Rectal smooth muscle tissue (tissue), 1 donor: ENCODE results near the gene KAT6B.
"Not testable (repeated sequence)": the region's sequence is repeated elsewhere in the genome, so short reads cannot be mapped to it uniquely, and the experiment has no call there.

Source experiments
- H3K27ac ChIP-seq: one replicate; pipeline ENCODE4 v1.7.0; 2013; ENCODE audit warnings: low read depth, low read length, inconsistent platforms
- H3K27me3 ChIP-seq: one replicate; pipeline ENCODE4 v1.7.0; 2013; ENCODE audit warnings: low read length; ENCODE audit not compliant: control insufficient read depth, insufficient read depth
- H3K36me3 ChIP-seq: one replicate; pipeline ENCODE4 v1.7.0; 2013; ENCODE audit warnings: low read length; ENCODE audit not compliant: control insufficient read depth, insufficient read depth
- H3K4me1 ChIP-seq: one replicate; pipeline ENCODE4 v1.7.0; 2013; ENCODE audit warnings: low read length; ENCODE audit not compliant: control insufficient read depth, insufficient read depth
- H3K4me3 ChIP-seq: one replicate; pipeline ENCODE4 v1.7.0; 2013; ENCODE audit warnings: low read length
- H3K9ac ChIP-seq: one replicate; pipeline ENCODE4 v1.7.0; 2013; ENCODE audit warnings: low read length

The KAT6B gene

DNA sequence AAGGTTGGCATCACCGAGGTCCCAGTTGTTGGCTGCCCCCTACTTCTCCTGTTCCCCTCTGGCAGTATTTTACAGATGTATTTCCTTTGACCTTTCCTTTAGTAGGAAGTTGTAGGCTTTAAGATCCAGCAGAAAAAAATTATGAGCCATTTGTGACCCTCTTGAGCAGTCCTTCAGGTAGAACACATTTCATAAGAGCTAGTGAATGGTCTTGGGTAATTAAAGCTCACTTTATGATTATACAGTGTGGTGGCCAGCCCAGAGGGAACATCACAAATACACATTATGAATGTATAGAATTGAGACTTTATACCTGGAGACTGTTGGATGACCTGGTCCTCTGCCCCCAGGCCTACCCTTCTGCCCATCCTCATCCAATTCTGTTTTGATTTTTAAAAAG lies 57.0 kb downstream of the KAT6B start:
- Histone ChIP-seq H3K4me3 (no peak overlapping the region), H3K4me1 (peaks cover 5% of the 10 kb centered on the region), H3K36me3 (no peaks in the 10 kb centered on the region), H3K27ac (no peak overlapping the region), H3K27me3 (no peaks in the 10 kb centered on the region), H3K9ac (no peak overlapping the region)

DNA sequence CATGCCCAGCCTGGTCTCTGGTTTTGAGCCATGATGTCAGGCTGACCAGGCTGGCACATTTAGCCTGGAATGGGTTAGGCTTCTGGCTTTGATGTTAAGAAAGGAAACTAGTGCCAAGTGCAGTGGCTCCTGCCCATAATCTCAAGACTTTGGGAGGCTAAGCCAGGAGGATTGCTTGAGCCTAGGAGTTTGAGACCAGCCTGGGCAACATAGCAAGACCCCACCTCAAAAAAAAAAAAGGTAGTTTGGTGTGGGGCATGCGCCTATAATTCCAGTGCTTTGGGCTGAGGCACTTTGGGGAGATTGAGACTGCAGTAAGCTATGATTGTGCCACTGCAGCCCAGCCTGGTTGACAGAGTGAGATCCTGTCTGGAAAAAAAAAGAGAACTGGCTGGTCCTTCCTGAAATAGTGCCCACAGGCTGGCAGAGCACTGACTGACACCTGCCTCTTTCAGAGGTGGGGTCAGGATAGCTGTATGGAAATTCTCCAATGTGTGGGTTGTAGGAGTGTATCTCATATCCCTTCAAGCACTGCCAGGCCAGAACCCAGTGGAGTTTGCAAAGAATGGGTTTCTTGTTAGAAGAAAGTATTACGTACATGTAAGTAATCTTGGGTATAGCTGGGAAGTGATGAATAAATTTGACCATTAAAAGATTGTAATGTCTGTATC lies 61.3 kb downstream of the KAT6B start:
- peaks cover 7% of the 10 kb centered on the region for H3K4me1 ChIP-seq
- H3K27me3 ChIP-seq: no peaks in the 10 kb centered on the region
- no peak overlapping the region for H3K27ac ChIP-seq
- no peaks in the 10 kb centered on the region for H3K36me3 ChIP-seq
- H3K4me3 ChIP-seq: no peak overlapping the region
- H3K9ac ChIP-seq: no peak overlapping the region

DNA sequence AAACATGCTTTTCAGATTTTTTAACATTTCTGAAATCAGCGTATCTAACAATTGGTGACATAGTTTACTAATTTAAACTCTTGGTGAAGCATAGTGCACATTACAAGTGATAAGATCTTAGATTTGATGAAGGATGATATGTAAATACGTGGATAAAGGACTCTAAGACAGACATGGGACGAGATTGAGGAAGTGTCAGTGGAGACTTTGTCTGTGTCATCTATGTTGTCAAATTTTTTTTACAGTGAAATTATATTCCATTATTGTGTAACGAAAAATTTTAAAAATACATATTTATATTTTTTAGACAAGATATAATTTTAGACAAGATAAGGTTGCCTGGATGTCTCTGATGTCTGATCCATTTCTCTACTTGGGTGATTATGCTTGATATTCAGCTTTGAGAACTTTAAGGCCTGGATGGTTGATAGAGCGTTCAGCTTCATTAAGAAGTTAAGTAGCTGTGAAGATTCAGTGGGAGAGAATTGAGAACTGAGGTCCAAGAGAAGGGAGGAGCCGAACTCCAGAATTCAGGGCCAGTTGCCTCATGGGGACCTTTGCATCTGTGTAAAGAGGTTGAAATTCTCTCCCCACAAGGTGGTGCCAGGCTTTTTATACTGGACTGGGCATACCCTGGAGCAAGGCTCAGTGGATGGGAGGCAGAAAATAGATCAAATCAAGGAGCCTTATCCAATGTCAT lies 62.7 kb downstream of the KAT6B start:
- H3K9ac ChIP-seq: no peak overlapping the region
- H3K27ac ChIP-seq: no peak overlapping the region
- no peaks in the 10 kb centered on the region for H3K27me3 ChIP-seq
- H3K4me1 ChIP-seq: peaks cover 2% of the 10 kb centered on the region
- H3K36me3 ChIP-seq: no peaks in the 10 kb centered on the region
- no peak overlapping the region for H3K4me3 ChIP-seq

DNA sequence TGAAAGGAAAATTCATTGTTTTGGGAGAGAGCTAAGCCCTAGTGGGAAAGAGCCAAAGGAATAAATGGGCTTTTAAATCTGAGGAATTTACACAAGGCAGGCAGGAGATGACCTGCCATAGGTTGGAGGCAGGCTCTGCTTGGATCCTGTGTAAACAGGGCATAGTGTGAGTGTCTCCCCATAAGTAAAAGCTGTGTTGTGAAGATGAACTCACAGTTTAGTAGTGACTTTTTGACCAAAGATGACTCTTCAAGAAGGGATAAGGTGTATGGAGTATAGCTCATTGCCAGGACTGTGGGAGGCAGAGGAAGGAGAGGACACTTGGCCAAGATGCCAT lies 63.2 kb downstream of the KAT6B start:
- peaks cover 2% of the 10 kb centered on the region for H3K4me1 ChIP-seq
- no peak overlapping the region for H3K4me3 ChIP-seq
- no peaks in the 10 kb centered on the region for H3K27me3 ChIP-seq
- no peak overlapping the region for H3K9ac ChIP-seq
- no peaks in the 10 kb centered on the region for H3K36me3 ChIP-seq
- H3K27ac ChIP-seq: no peak overlapping the region

DNA sequence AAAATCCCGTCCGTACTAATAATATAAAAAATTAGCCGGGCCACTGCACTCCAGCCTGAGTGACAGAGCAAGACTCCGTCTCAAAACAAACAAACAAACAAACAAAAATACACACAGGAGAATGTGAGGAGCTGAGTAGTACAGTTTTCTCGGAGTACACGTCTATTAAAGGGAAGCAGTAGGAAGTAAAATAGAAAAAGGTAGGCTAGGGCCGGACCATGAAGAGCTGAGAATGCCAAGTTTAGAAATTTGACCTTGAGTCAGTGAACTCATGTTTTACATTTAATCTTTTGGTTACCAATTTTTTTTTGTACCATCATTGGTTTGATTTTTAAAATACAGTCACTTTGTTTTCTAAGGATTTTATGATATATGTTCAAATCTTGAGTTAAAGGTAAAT lies 64.1 kb downstream of the KAT6B start:
- Histone ChIP-seq H3K4me3 (no peak overlapping the region), H3K27ac (no peak overlapping the region), H3K27me3 (no peaks in the 10 kb centered on the region), H3K4me1 (peaks cover 2% of the 10 kb centered on the region), H3K36me3 (no peaks in the 10 kb centered on the region), H3K9ac (no peak overlapping the region)

DNA sequence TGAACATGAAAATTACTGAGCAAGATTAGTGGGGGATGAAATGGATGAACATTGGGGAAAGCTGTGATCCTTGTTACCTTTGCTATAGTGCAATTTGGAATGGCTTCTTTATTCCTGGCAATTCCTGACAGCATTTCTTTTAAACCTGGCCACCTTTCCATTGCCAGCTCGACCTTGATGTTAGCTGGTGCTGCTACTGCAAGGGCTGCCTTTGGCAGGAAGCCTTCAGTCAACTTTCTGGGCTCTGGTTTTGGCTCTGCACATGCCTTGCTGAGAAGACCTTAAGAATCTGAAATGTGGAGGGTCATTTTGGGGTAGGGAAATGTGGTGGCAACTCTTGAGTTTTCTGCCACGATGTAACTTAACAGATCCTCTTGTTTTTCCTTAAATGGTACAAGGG lies 64.7 kb downstream of the KAT6B start:
- H3K4me1 ChIP-seq: peaks cover 2% of the 10 kb centered on the region

DNA sequence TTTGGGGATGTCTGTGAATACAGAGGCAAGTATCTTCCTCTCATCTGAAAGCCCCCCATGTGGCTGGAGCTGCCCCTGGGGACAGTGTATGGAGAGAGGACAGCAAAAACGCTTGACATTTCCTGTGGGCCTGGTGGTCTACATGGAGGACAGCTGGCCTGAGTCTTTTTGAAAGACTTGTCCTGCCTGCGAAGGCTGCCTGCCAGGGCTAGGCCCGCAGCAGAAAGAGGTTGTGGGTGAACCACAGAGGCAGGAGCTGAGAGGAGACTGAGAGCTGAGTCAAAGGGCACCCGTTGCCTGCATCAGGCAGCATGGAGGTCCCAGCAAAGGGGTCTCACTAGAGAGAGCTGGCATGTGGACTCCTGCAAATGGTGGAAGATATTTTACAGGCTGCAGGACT lies 66.4 kb downstream of the KAT6B start:
- H3K27ac ChIP-seq: no peak overlapping the region
- H3K27me3 ChIP-seq: no peaks in the 10 kb centered on the region
- H3K36me3 ChIP-seq: no peaks in the 10 kb centered on the region
- no peak overlapping the region for H3K9ac ChIP-seq
- H3K4me3 ChIP-seq: no peak overlapping the region
- H3K4me1 ChIP-seq: peaks cover 2% of the 10 kb centered on the region

More for the DNA sequence above, 64.7 kb downstream of the KAT6B start:
- no peak overlapping the region for H3K9ac ChIP-seq
- no peak overlapping the region for H3K4me3 ChIP-seq
- no peaks in the 10 kb centered on the region for H3K27me3 ChIP-seq
- no peaks in the 10 kb centered on the region for H3K36me3 ChIP-seq
- no peak overlapping the region for H3K27ac ChIP-seq

DNA sequence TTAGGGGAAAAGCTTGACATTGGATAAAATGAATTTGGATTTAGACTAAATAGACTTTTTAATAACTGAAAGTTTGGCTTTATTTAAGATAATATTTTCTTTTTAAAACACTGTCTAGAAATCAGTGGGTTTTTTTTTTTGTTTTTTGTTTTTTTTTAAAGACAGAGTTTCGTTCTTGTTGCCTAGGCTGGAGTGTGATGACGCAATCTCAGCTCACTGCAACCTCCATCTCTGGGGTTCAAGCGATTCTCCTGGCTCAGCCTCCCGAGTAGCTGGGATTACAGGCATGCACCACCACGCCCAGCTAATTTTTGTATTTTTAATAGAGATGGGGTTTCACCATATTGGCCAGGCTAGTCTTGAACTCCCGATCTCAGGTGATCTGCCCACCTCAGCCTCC lies 66.9 kb downstream of the KAT6B start:
- H3K4me1 ChIP-seq, H3K9ac ChIP-seq, H3K27ac ChIP-seq, H3K27me3 ChIP-seq, H3K4me3 ChIP-seq, H3K36me3 ChIP-seq: not testable (repeated sequence)

DNA sequence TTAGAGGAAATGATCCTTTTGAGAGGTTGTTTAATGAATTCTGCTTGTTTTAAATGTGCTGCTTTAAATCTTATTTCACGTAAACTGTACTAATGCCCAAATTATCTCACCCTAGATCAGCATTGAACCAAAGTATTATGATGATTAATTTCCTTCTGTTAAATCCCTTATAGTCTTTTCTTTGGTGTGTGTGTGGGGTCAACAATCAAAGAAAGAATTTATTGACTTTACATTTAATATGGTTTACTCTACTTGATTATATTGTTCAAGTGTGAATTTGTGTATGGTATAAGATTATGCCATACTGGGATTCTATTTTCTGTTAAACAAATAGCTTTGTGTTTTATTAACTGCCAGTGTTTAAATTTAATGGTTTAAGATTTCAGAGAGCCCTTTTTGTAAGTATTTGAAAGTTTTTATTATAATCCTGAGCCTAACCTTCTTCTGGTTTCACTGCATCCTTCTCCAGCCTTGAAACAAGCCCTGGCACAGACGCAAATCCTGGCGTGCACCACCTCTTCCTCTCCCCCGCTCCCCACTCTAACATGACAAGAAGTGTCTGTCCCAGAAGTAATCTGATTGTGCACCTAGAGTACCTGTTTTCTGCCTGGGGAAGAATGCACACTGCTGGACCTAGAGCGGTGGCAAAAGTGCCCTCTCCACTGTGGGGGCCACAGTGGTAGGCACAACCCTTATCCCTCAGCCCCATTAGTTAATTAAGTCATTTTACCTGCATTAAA lies 70.6 kb downstream of the KAT6B start:
- peaks cover 2% of the 10 kb centered on the region for H3K4me1 ChIP-seq
- no peak overlapping the region for H3K27ac ChIP-seq
- no peak overlapping the region for H3K9ac ChIP-seq
- H3K4me3 ChIP-seq: no peak overlapping the region
- no peaks in the 10 kb centered on the region for H3K27me3 ChIP-seq
- no peaks in the 10 kb centered on the region for H3K36me3 ChIP-seq

DNA sequence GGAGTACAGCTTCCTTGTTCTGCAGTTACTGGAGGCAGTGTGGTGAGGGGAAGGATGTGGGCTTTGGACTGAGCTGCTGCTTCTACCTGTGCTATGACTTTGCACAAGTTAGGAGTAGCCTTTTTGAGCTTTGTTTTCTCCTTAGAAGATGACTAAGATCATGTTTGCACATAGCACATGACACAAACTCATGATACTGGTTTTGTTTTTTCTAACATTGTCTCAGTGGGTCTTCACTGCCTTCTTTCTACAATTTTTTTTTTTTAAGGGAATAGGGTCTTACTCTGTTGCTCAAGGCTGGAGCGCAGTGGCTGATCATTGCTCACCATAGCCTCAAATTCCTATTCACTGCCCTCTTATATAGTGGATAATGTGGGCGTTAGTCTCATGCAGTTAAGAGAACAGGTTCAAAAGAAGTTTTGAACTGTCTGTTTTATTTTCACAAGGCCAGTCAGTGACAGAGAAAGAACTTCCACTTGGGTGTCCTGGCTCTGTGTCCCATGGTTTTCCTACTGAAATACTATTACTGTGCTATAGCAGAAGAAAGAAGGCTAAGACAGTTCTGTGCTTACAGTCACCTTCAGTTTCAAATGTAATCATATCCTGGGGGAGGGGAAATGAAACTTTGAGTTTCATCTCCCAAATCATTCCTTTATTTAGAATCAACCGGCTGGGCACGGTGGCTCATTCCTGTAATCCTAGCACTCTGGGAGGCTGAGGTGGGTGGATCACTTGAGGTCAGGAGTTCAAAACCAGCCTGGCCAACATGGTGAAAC lies 72.0 kb downstream of the KAT6B start:
- Histone ChIP-seq H3K36me3 (no peaks in the 10 kb centered on the region), H3K9ac (no peak overlapping the region), H3K4me1 (peaks cover 2% of the 10 kb centered on the region), H3K4me3 (no peak overlapping the region), H3K27me3 (no peaks in the 10 kb centered on the region), H3K27ac (no peak overlapping the region)

DNA sequence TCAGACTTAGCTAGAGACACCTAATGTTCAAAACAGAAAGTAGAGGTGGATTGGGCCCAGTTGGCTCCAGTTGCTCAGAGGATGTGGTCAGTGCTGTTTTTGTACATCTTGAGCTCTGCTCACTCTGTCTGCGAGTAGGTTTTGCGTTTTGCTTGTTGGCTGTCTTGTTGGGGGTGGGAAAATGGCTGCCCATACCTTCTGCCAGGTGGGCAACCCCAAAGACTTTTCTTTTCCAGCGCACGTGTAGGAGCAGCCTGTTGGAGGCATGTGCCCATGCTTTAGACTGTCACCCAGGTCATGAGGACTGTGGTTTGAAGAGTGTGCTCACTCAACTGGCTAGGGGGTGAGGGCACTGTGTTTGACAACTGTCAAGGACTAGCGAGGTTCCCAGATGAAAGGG lies 73.9 kb downstream of the KAT6B start:
- H3K27me3 ChIP-seq: no peaks in the 10 kb centered on the region
- no peak overlapping the region for H3K27ac ChIP-seq
- H3K4me3 ChIP-seq: no peak overlapping the region
- H3K9ac ChIP-seq: no peak overlapping the region
- peaks cover 4% of the 10 kb centered on the region for H3K4me1 ChIP-seq
- H3K36me3 ChIP-seq: no peaks in the 10 kb centered on the region

DNA sequence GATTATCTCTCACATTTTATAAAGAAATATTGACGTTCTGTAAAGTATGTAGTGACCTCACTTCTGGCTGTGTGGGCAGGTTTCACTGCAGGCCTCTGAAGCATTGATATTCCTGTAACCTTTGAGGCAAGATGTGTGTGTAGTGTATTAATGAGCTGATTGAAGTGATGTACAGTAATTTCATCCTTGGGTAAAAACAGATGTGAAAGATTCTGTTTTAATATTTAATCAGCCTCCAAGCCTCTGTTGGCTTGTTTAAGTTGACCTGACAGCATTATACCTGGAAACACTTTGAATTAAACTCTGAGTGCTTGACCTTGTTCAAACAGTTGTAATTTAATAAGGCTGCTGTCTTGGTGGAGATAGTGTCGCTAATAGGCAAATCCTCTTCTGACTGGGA lies 74.9 kb downstream of the KAT6B start:
- Histone ChIP-seq H3K36me3 (no peaks in the 10 kb centered on the region), H3K4me1 (peaks cover 7% of the 10 kb centered on the region), H3K9ac (no peak overlapping the region), H3K4me3 (no peak overlapping the region), H3K27me3 (no peaks in the 10 kb centered on the region), H3K27ac (no peak overlapping the region)
